Mesothelial cell of epicardium (in vitro differentiated cells): ENCODE measurements around the gene C16orf78. TPM values are rescaled to one million over a fixed set of nuclear protein-coding genes. Genes with fewer than 3 reads are reported as not detected.

Source experiments
- DNase-seq, 2 experiments: peaks; one replicate each; pipeline ENCODE4 v3.0.0; 2021; ENCODE audit warnings: low spot score in 2 of 2; ENCODE audit not compliant: unreplicated experiment in 2 of 2
- H3K27ac Mint-ChIP-seq: 2 replicates; pipeline ENCODE4 v1.8.0; 2021; ENCODE audit warnings: mixed read lengths
- H3K27me3 Mint-ChIP-seq: 2 replicates; pipeline ENCODE4 v1.8.0; 2021; ENCODE audit warnings: low read depth, mixed read lengths
- H3K36me3 Mint-ChIP-seq: 2 replicates; pipeline ENCODE4 v1.8.0; 2021; ENCODE audit warnings: mixed read lengths
- H3K4me1 Mint-ChIP-seq: 2 replicates; pipeline ENCODE4 v1.8.0; 2021; ENCODE audit warnings: mixed read lengths
- H3K4me3 Mint-ChIP-seq: 2 replicates; pipeline ENCODE4 v1.8.0; 2021; ENCODE audit warnings: mild to moderate bottlenecking, moderate library complexity, mixed read lengths
- H3K9me3 Mint-ChIP-seq: 2 replicates; pipeline ENCODE4 v1.8.0; 2021; ENCODE audit warnings: mixed read lengths
- CTCF ChIP-seq: fragments of 200-600 bp; sonication (generic); IDR thresholded peaks from one replicate; pipeline ENCODE4 v1.5.0; 2021; ENCODE audit warnings: antibody characterized with exemption; ENCODE audit not compliant: unreplicated experiment
- total RNA-seq: library from RNA; stranded (reverse); gene quantifications from 3 replicates; pipeline ENCODE4 v1.2.1, GENCODE V29; 2021

The C16orf78 gene
- total RNA-seq, 1 donor from 2014 or later: not detected

DNA sequence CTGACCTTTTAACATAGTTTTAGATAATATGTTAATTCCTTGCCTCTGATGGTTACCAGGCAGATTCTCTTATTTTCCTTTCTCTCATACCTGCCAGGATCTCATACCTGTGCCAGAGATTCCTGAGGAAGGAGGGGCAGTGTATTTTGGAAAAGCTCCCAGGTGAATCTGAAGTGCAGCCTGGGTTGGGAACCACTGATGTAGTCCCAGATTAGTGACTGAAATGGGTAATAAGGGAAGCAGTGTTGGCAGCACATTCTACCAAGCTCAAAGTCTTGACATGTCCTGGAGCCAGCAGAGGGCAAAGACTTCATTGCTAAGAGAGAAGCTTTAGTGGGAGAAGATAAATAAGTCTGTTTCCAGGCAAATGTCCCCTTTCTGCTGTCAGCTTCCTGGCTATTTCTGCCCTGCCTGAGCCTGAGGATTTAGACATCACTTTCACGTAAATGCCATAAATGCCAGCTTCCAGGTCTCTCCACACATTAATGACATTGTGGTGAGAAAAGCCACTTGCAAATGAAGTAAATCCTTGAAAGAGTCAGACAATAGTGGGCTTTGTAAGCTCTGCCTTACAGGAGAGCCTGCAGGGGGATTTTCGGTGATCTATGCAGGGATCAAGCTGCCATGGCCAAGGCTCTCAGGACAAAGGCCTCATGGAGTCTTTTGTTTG, 40.9 kb upstream of the C16orf78 start:
- Mint-ChIP-seq H3K4me3 (no peak overlapping the region), H3K9me3 (no peaks in the 10 kb centered on the region), H3K4me1 (no peaks in the 10 kb centered on the region), H3K27ac (no peak overlapping the region), H3K36me3 (no peaks in the 10 kb centered on the region), H3K27me3 (peaks cover 22% of the 10 kb centered on the region)
- no peak for DNase-seq
- TF ChIP-seq CTCF: no peak

DNA sequence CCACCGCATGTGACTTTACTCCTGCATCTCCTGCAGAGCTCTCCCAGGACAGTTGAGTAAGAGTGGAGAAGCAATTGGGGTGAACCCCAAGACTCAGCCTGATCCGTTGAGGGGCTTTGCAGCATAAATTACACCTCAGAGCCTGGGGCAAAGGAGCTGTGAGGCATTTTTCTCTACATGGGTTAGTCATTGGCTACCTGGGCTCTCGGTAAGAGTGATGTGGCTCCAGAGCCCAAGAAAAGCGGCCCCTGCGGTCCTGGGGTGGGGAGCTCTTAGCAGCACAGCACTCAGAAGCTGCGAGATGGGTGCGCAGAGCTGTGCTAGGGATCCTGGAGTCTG, 40.4 kb upstream of the C16orf78 start:
- TF ChIP-seq CTCF: no peak
- H3K27me3 Mint-ChIP-seq: peaks cover 24% of the 10 kb centered on the region
- no peaks in the 10 kb centered on the region for H3K9me3 Mint-ChIP-seq
- H3K27ac Mint-ChIP-seq: no peak overlapping the region
- no peaks in the 10 kb centered on the region for H3K4me1 Mint-ChIP-seq
- H3K36me3 Mint-ChIP-seq: no peaks in the 10 kb centered on the region
- no peak overlapping the region for H3K4me3 Mint-ChIP-seq
- DNase-seq: no peak

DNA sequence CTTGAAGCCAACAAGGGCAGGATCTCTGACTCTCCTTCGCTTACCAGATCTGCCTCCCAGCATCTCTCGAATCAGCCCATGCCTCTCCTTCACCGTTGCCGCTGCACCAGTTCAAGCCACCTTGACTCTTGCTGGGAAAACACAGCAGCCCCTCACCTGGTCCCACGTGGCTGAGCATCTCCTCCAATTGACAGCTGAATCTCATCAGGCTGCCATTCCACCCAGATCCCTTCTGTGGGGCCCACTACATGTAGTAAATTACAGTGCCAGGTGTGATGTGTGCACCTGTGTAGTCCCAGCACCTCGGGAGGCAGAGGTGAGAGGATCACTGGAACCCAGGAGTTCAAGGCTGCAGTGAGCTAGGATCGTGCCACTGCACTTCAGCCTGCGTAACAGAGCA, 37.8 kb upstream of the C16orf78 start:
- H3K4me3 Mint-ChIP-seq: no peak overlapping the region
- TF ChIP-seq CTCF: no peak
- H3K27me3 Mint-ChIP-seq: peaks cover 27% of the 10 kb centered on the region
- no peaks in the 10 kb centered on the region for H3K36me3 Mint-ChIP-seq
- H3K4me1 Mint-ChIP-seq: no peaks in the 10 kb centered on the region
- H3K9me3 Mint-ChIP-seq: no peaks in the 10 kb centered on the region
- no peak overlapping the region for H3K27ac Mint-ChIP-seq
- no peak for DNase-seq

GRCh38 chr16:49336581-49336980, 37.0 kb upstream of the C16orf78 start:
- DNase-seq: no peak
- no peak overlapping the region for H3K4me3 Mint-ChIP-seq
- no peaks in the 10 kb centered on the region for H3K4me1 Mint-ChIP-seq
- H3K27ac Mint-ChIP-seq: no peak overlapping the region
- no peak for TF ChIP-seq CTCF
- H3K9me3 Mint-ChIP-seq: no peaks in the 10 kb centered on the region
- H3K27me3 Mint-ChIP-seq: peaks cover 32% of the 10 kb centered on the region
- no peaks in the 10 kb centered on the region for H3K36me3 Mint-ChIP-seq

DNA sequence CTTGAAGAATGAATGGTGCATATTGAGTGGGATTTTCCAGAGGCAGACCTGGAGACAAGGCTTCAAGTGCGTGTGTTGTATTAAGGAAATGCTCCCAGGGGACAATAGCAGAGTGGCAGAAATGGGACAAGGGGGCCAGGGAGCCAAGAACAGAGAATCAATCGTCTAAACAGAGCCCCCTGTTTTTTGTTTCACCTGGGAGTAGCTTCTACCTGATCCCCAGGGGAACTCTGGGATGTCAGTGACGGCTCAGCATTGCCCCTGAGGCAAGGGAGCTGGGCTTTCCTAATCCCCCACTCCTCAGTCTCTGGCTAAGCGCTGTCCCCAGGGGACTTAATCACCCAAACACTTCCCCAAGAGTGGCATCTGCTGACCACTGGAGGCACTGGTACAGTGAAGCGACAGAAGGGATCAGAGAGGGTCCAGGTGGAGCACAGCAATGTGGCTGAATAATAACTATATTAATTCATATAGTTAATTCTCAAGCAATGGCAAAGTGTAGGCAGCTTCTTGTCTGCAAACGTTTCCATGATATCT, 35.7 kb upstream of the C16orf78 start:
- TF ChIP-seq CTCF: no peak
- H3K4me3 Mint-ChIP-seq: no peak overlapping the region
- no peaks in the 10 kb centered on the region for H3K9me3 Mint-ChIP-seq
- no peaks in the 10 kb centered on the region for H3K4me1 Mint-ChIP-seq
- H3K27ac Mint-ChIP-seq: no peak overlapping the region
- DNase-seq: no peak
- H3K27me3 Mint-ChIP-seq: peaks cover 38% of the 10 kb centered on the region
- no peaks in the 10 kb centered on the region for H3K36me3 Mint-ChIP-seq
